A549 (cell line): ENCODE measurements around the gene KRTAP5-8. TPM values are rescaled to one million over a fixed set of nuclear protein-coding genes. Genes with fewer than 3 reads are reported as not detected.
A peak's percentile ranks its signal among the peaks of the same experiment; 100 is the strongest.

Experiments used
- ATAC-seq, 2 experiments: fragments of 200-7000 bp in 1 of 2; fragments of >200 bp in 1 of 2; cut with Nextera tagmentation in 1 of 2; cut with Tn5 transposase in 1 of 2; 3 replicates each; pipeline versions ENCODE4 v1.8.0 to v1.9.1; 2018 to 2020; ENCODE audit warnings: mild to moderate bottlenecking in 1 of 2, moderate library complexity in 1 of 2
- CTCF ChIA-PET: fragments of 300-600 bp; sonication (Branson Sonifier 250); formaldehyde crosslinking; extraction: SDS; loops from one replicate; lab custom pipeline; 2021; ENCODE audit warnings: antibody characterized with exemption, inconsistent platforms; lab: Yijun Ruan, JAX
- POLR2A ChIA-PET: fragments of 350-600 bp; formaldehyde crosslinking; extraction: SDS; loops from one replicate; lab custom pipeline; 2021; ENCODE audit warnings: antibody characterized with exemption, inconsistent platforms; lab: Yijun Ruan, JAX
- DNase-seq, 2 experiments: peaks; one replicate each; pipeline versions ENCODE4 v3.0.0 to v3.0.0-alpha.2; 2011 to 2016; ENCODE audit warnings: low read depth in 1 of 2, low spot score in 1 of 2
- FAIRE-seq: peaks from 2 replicates; lab custom pipeline; 2011; peaks lifted over from hg19 to GRCh38; lab: Jason Lieb, UNC
- H3K27ac ChIP-seq, 2 experiments: fragments of >200 bp; sonication (Bioruptor Twin); formaldehyde crosslinking; 3 replicates each; pipeline ENCODE4 v1.5.1; 2016 to 2017
- H3K4me1 ChIP-seq: fragments of >200 bp; sonication (Bioruptor Twin); formaldehyde crosslinking; 3 replicates; pipeline ENCODE4 v1.6.1; 2016
- H3K4me2 ChIP-seq: fragments of >200 bp; sonication (Bioruptor Twin); formaldehyde crosslinking; 3 replicates; pipeline ENCODE4 v1.6.1; 2016
- H3K4me3 ChIP-seq: fragments of >200 bp; sonication (Bioruptor Twin); formaldehyde crosslinking; 3 replicates; pipeline ENCODE4 v1.5.1; 2016
- H3K9me3 ChIP-seq: fragments of >200 bp; sonication (Bioruptor Twin); formaldehyde crosslinking; 3 replicates; pipeline ENCODE4 v1.6.1; 2016
- BCL3 ChIP-seq: fragments of >200 bp; sonication (Bioruptor Twin); formaldehyde crosslinking; IDR thresholded peaks from 3 replicates; pipeline ENCODE4 v1.6.1; 2016
- CEBPB ChIP-seq, 2 experiments: fragments of >200 bp in 1 of 2; sonication (Bioruptor Twin) in 1 of 2; formaldehyde crosslinking in 1 of 2; IDR thresholded peaks; 2 replicates each; pipeline ENCODE4 v1.6.1; 2012 to 2016
- EHF ChIP-seq: fragments of 250-450 bp; sonication (Bioruptor Pico); IDR thresholded peaks from 2 replicates; pipeline ENCODE4 v1.5.0; 2020; ENCODE audit warnings: mild to moderate bottlenecking
- EHMT2 ChIP-seq: fragments of 200-600 bp; sonication (generic); IDR thresholded peaks from 2 replicates; pipeline ENCODE4 v1.6.1; 2016; ENCODE audit warnings: antibody characterized with exemption, low read depth, mild to moderate bottlenecking, moderate library complexity
- FOSL2 ChIP-seq, 2 experiments: fragments of 450-650 bp in 1 of 2; fragments of >200 bp in 1 of 2; sonication (Bioruptor Twin) in 1 of 2; formaldehyde crosslinking; IDR thresholded peaks; 2 replicates each; pipeline versions ENCODE4 v1.5.0 to v1.6.1; 2016 to 2020; ENCODE audit warnings: mild to moderate bottlenecking in 1 of 2, moderate library complexity in 1 of 2
- HEYL ChIP-seq: fragments of 250-450 bp; sonication (Bioruptor Pico); IDR thresholded peaks from 2 replicates; pipeline ENCODE4 v1.8.0; 2021; ENCODE audit warnings: mild to moderate bottlenecking, moderate library complexity
- HOXB13 ChIP-seq: fragments of 250-450 bp; sonication (Bioruptor Pico); IDR thresholded peaks from 2 replicates; pipeline ENCODE4 v1.5.0; 2020; ENCODE audit warnings: low read depth, mild to moderate bottlenecking, moderate library complexity
- HOXB5 ChIP-seq: fragments of 250-450 bp; sonication (Bioruptor Pico); IDR thresholded peaks from 2 replicates; pipeline ENCODE4 v1.5.0; 2020; ENCODE audit warnings: mild to moderate bottlenecking, moderate library complexity
- JUN ChIP-seq, 2 experiments: fragments of >200 bp; sonication (Bioruptor Twin); formaldehyde crosslinking; IDR thresholded peaks; 2 replicates in 1 of 2; 3 replicates in 1 of 2; pipeline ENCODE4 v1.6.1; 2016 to 2017
- NFE2L2 ChIP-seq: fragments of 150-350 bp; conservative IDR thresholded peaks from 2 replicates; pipeline ENCODE4 v1.6.1; 2014; ENCODE audit warnings: low read length
- NR3C1 ChIP-seq: fragments of >200 bp; sonication (Bioruptor Twin); formaldehyde crosslinking; IDR thresholded peaks from 3 replicates; pipeline ENCODE4 v1.6.1; 2017
- RARB ChIP-seq: fragments of 250-450 bp; sonication (Bioruptor Pico); IDR thresholded peaks from 2 replicates; pipeline ENCODE4 v1.8.0; 2021; ENCODE audit warnings: mild to moderate bottlenecking, moderate library complexity
- RCOR1 ChIP-seq: fragments of 150-350 bp; IDR thresholded peaks from 2 replicates; pipeline ENCODE4 v1.6.1; 2014; ENCODE audit warnings: antibody characterized with exemption, low read length, low read depth
- RFX5 ChIP-seq: fragments of 450-650 bp; IDR thresholded peaks from 2 replicates; pipeline ENCODE4 v1.7.1; 2014; ENCODE audit warnings: antibody characterized with exemption, mild to moderate bottlenecking, moderate library complexity
- RNF2 ChIP-seq: fragments of 200-600 bp; sonication (generic); IDR thresholded peaks from 2 replicates; pipeline ENCODE4 v1.6.1; 2016; ENCODE audit warnings: low read depth, mild to moderate bottlenecking, antibody characterized with exemption, moderate library complexity, borderline replicate concordance
- TFCP2L1 ChIP-seq: fragments of 250-450 bp; sonication (Bioruptor Pico); IDR thresholded peaks from 2 replicates; pipeline ENCODE4 v1.5.0; 2021; ENCODE audit warnings: mild to moderate bottlenecking
- WGBS: methylation state at CpG from one replicate; pipeline ENCODE4 v1.1.6; 2017; ENCODE audit errors: missing lambda C conversion rate; 5-methylcytosine and 5-hydroxymethylcytosine counted together
- polyA plus RNA-seq, 4 experiments: library from polyadenylated mRNA; depleted of rRNA in 3 of 4; stranded (reverse); fragments of >200 nt; fragmentation: RNase III in 1 of 4; extraction: RNeasy Plus Mini Kit Qiagen cat#74134 plus additional on column Dnase treatment in 1 of 4; gene quantifications; 2 replicates in 3 of 4; 3 replicates in 1 of 4; pipeline ENCODE4 v1.2.3, GENCODE V29; 2011 to 2017
- TF ChIP-seq, protein P1 (sequence below): fragments of 150-350 bp; IDR thresholded peaks from 2 replicates; pipeline ENCODE4 v1.6.1; 2014; ENCODE audit warnings: low read depth, mild to moderate bottlenecking, low read length
- TF ChIP-seq, protein P2 (sequence below): fragments of 250-450 bp; sonication (Bioruptor Pico); IDR thresholded peaks from 2 replicates; pipeline ENCODE4 v1.5.0; 2020; ENCODE audit warnings: low read depth, mild to moderate bottlenecking, moderate library complexity
- TF ChIP-seq, protein P3 (sequence below): IDR thresholded peaks from 2 replicates; pipeline ENCODE4 v1.6.1; 2012

Gene KRTAP5-8
- polyA plus RNA-seq, 2 of the 4 experiments (the other 2 are of a cell fraction), result not detected

GRCh38 chr11:71490731-71491390 is 47.0 kb upstream of the KRTAP5-8 start:
- Histone ChIP-seq H3K4me2 (no peak overlapping the region), H3K4me1 (peaks cover 13% of the 10 kb centered on the region; the same call in 2 of the 3 replicates), H3K9me3 (no peaks in the 10 kb centered on the region), H3K27ac (no peak overlapping the region), H3K4me3 (no peak overlapping the region)
- no peak for DNase-seq
- no peak for FAIRE-seq
- 94% methylated on average over 28 of the region's 28 CpGs for WGBS
- POLR2A ChIA-PET, result no interaction called here
- CTCF ChIA-PET, result no interaction called here
- ATAC-seq, result no peak
- no peak for TF ChIP-seq JUN (IDR thresholded peaks at IDR 0.05)
- TF ChIP-seq BCL3, result no peak
- TF ChIP-seq NFE2L2, result no peak
- no peak for TF ChIP-seq HEYL (CRISPR knock-in tag)
- TF ChIP-seq, all 56 proteins: peak for 0

GRCh38 chr11:71491531-71491930 is 46.3 kb upstream of the KRTAP5-8 start:
- H3K4me1 ChIP-seq, result peaks cover 13% of the 10 kb centered on the region; the same call in 2 of the 3 replicates
- TF ChIP-seq, protein P1, sequence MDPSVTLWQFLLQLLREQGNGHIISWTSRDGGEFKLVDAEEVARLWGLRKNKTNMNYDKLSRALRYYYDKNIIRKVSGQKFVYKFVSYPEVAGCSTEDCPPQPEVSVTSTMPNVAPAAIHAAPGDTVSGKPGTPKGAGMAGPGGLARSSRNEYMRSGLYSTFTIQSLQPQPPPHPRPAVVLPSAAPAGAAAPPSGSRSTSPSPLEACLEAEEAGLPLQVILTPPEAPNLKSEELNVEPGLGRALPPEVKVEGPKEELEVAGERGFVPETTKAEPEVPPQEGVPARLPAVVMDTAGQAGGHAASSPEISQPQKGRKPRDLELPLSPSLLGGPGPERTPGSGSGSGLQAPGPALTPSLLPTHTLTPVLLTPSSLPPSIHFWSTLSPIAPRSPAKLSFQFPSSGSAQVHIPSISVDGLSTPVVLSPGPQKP, result no peak
- TF ChIP-seq HOXB13 (CRISPR knock-in tag) (no peak), TFCP2L1 (no peak), FOSL2 (IDR thresholded peaks at IDR 0.05) (no peak), FOSL2 (CRISPR knock-in tag; IDR thresholded peaks at IDR 0.05) (no peak)
- H3K4me3 ChIP-seq, result no peak overlapping the region
- no peak overlapping the region for H3K27ac ChIP-seq
- ChIA-PET CTCF (no interaction called here), POLR2A (no interaction called here)
- no peak overlapping the region for H3K4me2 ChIP-seq
- no peaks in the 10 kb centered on the region for H3K9me3 ChIP-seq
- FAIRE-seq (no peak), DNase-seq (no peak), ATAC-seq (0 out of 6 replicates have a peak, but pooled peaks of 1 of the 2 experiments have one; percentile 20)
- 100% methylated on average over 3 of the region's 19 CpGs for WGBS

DNA sequence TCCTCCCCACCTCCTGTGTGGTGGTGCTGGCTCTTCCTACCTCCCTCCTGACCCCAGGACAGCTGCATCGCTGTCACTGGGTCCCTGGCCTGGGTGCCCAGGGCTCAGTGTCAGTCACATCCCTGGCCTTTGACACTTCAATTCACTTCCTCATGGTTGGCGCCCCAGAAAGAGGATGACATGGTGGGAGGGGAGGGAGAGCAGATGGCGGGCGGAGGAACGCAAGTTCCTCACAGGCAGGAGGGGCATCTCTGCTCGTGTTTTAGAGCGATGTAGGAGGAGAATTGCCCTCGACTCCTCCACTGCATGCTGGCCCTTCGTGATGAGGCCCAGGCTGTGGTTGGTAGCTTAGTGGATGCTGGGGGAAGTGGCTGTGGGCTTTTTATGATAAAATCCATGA is 45.9 kb upstream of the KRTAP5-8 start:
- ATAC-seq, result no peak
- no peak overlapping the region for H3K4me2 ChIP-seq
- no peaks in the 10 kb centered on the region for H3K9me3 ChIP-seq
- no peak for FAIRE-seq
- POLR2A ChIA-PET, result no interaction called here
- DNase-seq, result no peak
- no peak overlapping the region for H3K4me3 ChIP-seq
- H3K4me1 ChIP-seq, result peaks cover 13% of the 10 kb centered on the region; the same call in 2 of the 3 replicates
- TF ChIP-seq HOXB5 (CRISPR knock-in tag), result no peak
- no peak overlapping the region for H3K27ac ChIP-seq
- CTCF ChIA-PET, result no interaction called here
- 88% methylated on average over 9 of the region's 9 CpGs for WGBS

- H3K4me1 ChIP-seq, result peaks cover 9% of the 10 kb centered on the region
- DNase-seq (no peak), FAIRE-seq (no peak), ATAC-seq (no peak)
- no peak overlapping the region for H3K4me2 ChIP-seq
- H3K27ac ChIP-seq, result no peak overlapping the region
- no peaks in the 10 kb centered on the region for H3K9me3 ChIP-seq
- ChIA-PET POLR2A (no interaction called here), CTCF (no interaction called here)
- H3K4me3 ChIP-seq, result no peak overlapping the region
- TF ChIP-seq RCOR1 (no peak), NR3C1 (no peak), EHF (no peak), RARB (CRISPR knock-in tag) (no peak), RFX5 (no peak), CEBPB (IDR thresholded peaks at IDR 0.05) (no peak), EHMT2 (no peak), RNF2 (no peak)
- TF ChIP-seq, protein P2, sequence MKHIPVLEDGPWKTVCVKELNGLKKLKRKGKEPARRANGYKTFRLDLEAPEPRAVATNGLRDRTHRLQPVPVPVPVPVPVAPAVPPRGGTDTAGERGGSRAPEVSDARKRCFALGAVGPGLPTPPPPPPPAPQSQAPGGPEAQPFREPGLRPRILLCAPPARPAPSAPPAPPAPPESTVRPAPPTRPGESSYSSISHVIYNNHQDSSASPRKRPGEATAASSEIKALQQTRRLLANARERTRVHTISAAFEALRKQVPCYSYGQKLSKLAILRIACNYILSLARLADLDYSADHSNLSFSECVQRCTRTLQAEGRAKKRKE, result no peak
- TF ChIP-seq, protein P3, sequence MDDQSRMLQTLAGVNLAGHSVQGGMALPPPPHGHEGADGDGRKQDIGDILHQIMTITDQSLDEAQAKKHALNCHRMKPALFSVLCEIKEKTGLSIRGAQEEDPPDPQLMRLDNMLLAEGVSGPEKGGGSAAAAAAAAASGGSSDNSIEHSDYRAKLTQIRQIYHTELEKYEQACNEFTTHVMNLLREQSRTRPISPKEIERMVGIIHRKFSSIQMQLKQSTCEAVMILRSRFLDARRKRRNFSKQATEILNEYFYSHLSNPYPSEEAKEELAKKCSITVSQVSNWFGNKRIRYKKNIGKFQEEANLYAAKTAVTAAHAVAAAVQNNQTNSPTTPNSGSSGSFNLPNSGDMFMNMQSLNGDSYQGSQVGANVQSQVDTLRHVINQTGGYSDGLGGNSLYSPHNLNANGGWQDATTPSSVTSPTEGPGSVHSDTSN, result no peak
- 90% methylated on average over 19 of the region's 20 CpGs for WGBS
Measured at GRCh38 chr11:71495286-71496230, 42.3 kb upstream of the KRTAP5-8 start.
